Measurements from ENCODE around the gene ARID3C. TPM values are rescaled to one million over a fixed set of nuclear protein-coding genes. Genes with fewer than 3 reads are reported as not detected.

The ARID3C gene
- total and polyA plus RNA-seq, 2 donors, result 0.07 to 0.09 TPM

DNA sequence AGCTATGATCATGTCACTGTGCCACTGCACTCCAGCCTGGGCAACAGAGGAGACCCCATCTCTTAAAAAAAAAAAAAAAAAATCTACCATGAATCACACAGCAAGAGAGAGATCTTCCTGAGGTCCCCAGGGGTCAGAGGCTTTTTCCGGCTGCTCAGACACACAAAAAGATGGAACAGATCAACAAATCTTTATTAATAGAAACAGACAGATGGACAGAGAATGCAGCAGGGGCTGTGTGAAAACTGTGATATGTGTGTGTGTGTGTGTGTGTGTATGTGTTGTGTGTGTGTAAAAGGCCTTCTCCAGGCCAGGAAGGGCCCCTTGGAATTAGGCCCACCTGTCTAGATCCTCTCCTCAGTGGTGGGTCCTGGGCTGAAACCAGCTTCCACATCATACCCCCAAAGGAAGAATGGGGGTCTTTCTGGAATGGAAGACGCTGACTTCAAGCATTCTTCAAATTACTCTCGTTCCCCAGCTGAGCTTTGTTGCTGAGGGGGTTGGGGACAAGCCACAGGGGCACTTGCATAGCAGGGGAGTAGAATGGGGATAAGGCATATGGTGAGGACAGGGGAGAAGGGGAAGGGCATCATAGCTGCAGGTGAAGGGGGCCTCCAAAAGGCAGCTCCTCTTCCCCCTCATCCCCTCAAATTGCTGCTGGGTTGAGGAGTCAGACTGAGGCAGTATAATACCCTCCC lies 5.8 kb upstream of the ARID3C start:
- Histone ChIP-seq H3K36me3 (ENCODE audit: control insufficient read depth in 2 of 2, insufficient read depth in 2 of 2, low read length in 1 of 2) (peaks cover 8 to 9% of the 10 kb centered on the region in 2 donors), H3K4me3 (ENCODE audit: low read length in 2 of 2) (no peak overlapping the region), H3K4me1 (ENCODE audit: control insufficient read depth in 2 of 2, insufficient read depth in 2 of 2, low read length in 2 of 2) (peaks cover 14 to 24% of the 10 kb centered on the region in 2 donors), H3K27ac (ENCODE audit: low read depth in 1 of 2, low read length in 1 of 2) (no peak overlapping the region), H3K27me3 (ENCODE audit: control insufficient read depth in 2 of 2, insufficient read depth in 1 of 2, low read length in 1 of 2) (peaks cover 10 to 22% of the 10 kb centered on the region in 2 donors), H3K9me3 (ENCODE audit: control insufficient read depth in 2 of 2, insufficient read depth in 1 of 2, low read length in 1 of 2) (peaks cover 0 to 3% of the 10 kb centered on the region in 2 donors)
- 97% methylated on average over 3 of the region's 3 CpGs for WGBS
- DNase-seq (ENCODE audit: low read depth in 6 of 9, low spot score in 9 of 9), result no peak

DNA sequence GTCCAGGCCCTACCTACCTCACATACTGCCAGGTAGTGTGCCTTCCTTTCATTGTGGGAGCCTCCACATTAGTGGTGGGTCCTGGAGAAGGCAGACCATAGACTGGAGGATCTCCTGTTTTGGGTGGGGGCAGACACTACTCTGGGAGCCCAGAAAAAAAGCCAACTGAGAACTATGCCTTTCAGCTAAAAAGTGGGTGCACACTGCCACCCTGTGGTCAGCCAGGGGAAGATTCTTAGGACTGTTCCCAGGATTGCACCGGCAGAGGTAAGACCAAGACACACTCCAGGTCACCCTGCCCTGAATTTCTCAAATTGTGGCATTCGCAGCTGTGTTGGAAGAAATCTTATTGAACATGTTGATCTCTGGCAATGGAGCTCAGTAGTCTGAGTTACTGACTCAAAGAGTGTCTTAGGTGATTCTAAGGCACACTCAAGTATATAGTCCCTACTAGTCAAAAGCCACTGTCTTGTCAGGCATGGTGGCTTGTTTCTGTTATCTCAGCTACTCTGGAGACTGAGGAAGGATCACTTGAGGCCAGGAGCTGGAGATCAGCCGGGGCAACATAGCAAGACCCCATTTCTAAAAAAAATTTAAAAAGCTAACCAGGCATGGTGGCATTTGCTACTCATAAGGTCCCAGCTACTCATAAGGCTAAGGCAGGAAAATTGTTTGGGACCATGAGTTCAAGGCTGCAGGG lies 5.1 kb upstream of the ARID3C start:
- peaks cover 8 to 9% of the 10 kb centered on the region in 2 donors for H3K36me3 ChIP-seq (ENCODE audit: control insufficient read depth in 2 of 2, insufficient read depth in 2 of 2, low read length in 1 of 2)
- peaks cover 17 to 29% of the 10 kb centered on the region in 2 donors for H3K27me3 ChIP-seq (ENCODE audit: control insufficient read depth in 2 of 2, insufficient read depth in 1 of 2, low read length in 1 of 2)
- peaks cover 0 to 3% of the 10 kb centered on the region in 2 donors for H3K9me3 ChIP-seq (ENCODE audit: control insufficient read depth in 2 of 2, insufficient read depth in 1 of 2, low read length in 1 of 2)
- no peak overlapping the region for H3K4me3 ChIP-seq (ENCODE audit: low read length in 2 of 2)
- peak in 7 of 9 donors; percentile 54 to 78 (median 62) for DNase-seq (ENCODE audit: low read depth in 6 of 9, low spot score in 9 of 9)
- 39% methylated on average over 3 of the region's 3 CpGs for WGBS
- peaks cover 14 to 24% of the 10 kb centered on the region in 2 donors for H3K4me1 ChIP-seq (ENCODE audit: control insufficient read depth in 2 of 2, insufficient read depth in 2 of 2, low read length in 2 of 2)
- no peak overlapping the region for H3K27ac ChIP-seq (ENCODE audit: low read depth in 1 of 2, low read length in 1 of 2)

DNA sequence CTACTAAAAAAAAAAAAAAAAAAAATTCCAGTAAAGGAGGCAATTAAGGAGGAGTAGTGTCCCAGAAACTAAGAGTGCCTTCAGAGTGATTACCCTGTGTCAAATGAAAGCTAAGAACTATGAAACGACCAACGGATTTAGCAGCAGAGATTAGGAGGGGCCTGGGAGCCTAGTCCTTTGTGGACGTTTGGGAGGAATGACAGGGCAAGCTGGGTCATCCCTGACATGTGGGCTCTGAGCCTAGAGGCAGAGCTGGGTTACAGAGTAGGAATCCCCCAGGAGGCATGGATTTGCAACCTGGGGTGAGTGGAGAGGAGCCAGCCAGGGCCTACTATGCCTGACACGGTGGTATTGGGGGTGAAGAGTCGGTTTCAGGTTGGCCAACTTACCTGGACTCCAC lies 4.3 kb upstream of the ARID3C start:
- Histone ChIP-seq H3K27me3 (ENCODE audit: control insufficient read depth in 2 of 2, insufficient read depth in 1 of 2, low read length in 1 of 2) (peaks cover 25 to 36% of the 10 kb centered on the region in 2 donors), H3K9me3 (ENCODE audit: control insufficient read depth in 2 of 2, insufficient read depth in 1 of 2, low read length in 1 of 2) (peaks cover 0 to 3% of the 10 kb centered on the region in 2 donors), H3K36me3 (ENCODE audit: control insufficient read depth in 2 of 2, insufficient read depth in 2 of 2, low read length in 1 of 2) (peaks cover 8 to 9% of the 10 kb centered on the region in 2 donors), H3K27ac (ENCODE audit: low read depth in 1 of 2, low read length in 1 of 2) (no peak overlapping the region), H3K4me3 (ENCODE audit: low read length in 2 of 2) (no peak overlapping the region), H3K4me1 (ENCODE audit: control insufficient read depth in 2 of 2, insufficient read depth in 2 of 2, low read length in 2 of 2) (peaks cover 9 to 19% of the 10 kb centered on the region in 2 donors)
- WGBS, result 84% methylated on average over 5 of the region's 5 CpGs
- DNase-seq (ENCODE audit: low read depth in 6 of 9, low spot score in 9 of 9), result no peak

DNA sequence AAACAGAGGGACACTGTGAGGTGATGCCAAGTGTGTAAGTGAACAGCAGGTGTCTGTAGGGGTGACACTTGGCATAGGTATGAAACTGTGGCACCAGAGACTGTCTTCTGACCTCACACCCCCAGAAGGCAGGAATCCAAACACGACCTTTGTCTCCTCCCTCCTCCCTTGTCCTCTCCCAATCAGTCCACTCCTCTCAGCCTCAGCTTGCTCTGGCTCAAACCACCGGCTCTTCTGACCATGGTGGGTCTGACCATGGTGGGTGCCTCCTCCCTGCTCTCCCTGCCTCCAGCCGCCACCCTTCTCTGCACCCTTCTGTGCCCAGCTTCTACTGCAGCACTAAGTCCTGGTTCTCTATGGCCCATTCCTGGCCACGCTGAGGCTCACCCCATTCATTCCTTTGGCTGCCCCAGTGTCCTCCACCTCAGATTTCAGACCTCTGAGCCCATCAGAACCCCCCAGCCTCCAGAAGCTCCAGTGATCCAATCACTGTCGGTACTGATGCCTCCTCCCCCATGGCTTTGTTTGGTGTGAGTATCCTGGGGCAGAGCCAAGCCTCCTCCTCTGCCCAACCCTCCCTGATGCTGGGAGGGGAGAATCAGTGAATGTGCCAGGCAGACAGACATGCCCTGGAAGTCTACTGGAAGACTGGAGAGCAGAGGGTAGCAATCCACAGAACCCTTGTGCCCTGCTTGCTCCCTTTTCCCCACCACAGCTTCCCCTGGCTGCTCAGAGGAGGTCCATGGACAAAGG lies 1.7 kb upstream of the ARID3C start:
- peaks cover 0 to under 1% of the 10 kb centered on the region in 2 donors for H3K4me1 ChIP-seq (ENCODE audit: control insufficient read depth in 2 of 2, insufficient read depth in 2 of 2, low read length in 2 of 2)
- no peak overlapping the region for H3K27ac ChIP-seq (ENCODE audit: low read depth in 1 of 2, low read length in 1 of 2)
- peaks cover 51 to 62% of the 10 kb centered on the region in 2 donors for H3K27me3 ChIP-seq (ENCODE audit: control insufficient read depth in 2 of 2, insufficient read depth in 1 of 2, low read length in 1 of 2)
- peaks cover 5 to 8% of the 10 kb centered on the region in 2 donors for H3K36me3 ChIP-seq (ENCODE audit: control insufficient read depth in 2 of 2, insufficient read depth in 2 of 2, low read length in 1 of 2)
- WGBS, result 58% methylated on average over 5 of the region's 5 CpGs
- no peaks in the 10 kb centered on the region for H3K9me3 ChIP-seq (ENCODE audit: control insufficient read depth in 2 of 2, insufficient read depth in 1 of 2, low read length in 1 of 2)
- DNase-seq (ENCODE audit: low read depth in 6 of 9, low spot score in 9 of 9), result no peak
- no peak overlapping the region for H3K4me3 ChIP-seq (ENCODE audit: low read length in 2 of 2)

DNA sequence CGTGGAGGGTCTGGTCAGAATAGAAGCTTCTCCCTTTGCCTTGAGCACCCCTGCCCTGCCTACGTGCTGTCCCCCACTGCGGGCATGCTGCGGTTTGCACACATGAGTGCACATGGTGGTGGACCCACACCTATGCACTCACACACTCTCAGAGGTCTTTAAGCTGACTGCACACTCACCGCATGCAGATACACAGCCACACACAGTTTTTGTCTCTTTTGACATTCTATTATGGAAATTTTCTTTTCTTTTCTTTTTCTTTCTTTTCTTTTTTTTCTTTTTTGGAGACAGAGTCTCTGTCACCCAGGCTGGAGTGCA lies 584 bp upstream of the ARID3C start:
- 27% methylated on average over 5 of the region's 5 CpGs for WGBS
- H3K36me3 ChIP-seq (ENCODE audit: control insufficient read depth in 2 of 2, insufficient read depth in 2 of 2, low read length in 1 of 2), result no peaks in the 10 kb centered on the region
- H3K27me3 ChIP-seq (ENCODE audit: control insufficient read depth in 2 of 2, insufficient read depth in 1 of 2, low read length in 1 of 2), result peaks cover 60 to 73% of the 10 kb centered on the region in 2 donors
- DNase-seq (ENCODE audit: low read depth in 6 of 9, low spot score in 9 of 9), result no peak
- H3K9me3 ChIP-seq (ENCODE audit: control insufficient read depth in 2 of 2, insufficient read depth in 1 of 2, low read length in 1 of 2), result no peaks in the 10 kb centered on the region
- no peak overlapping the region for H3K27ac ChIP-seq (ENCODE audit: low read depth in 1 of 2, low read length in 1 of 2)
- H3K4me1 ChIP-seq (ENCODE audit: control insufficient read depth in 2 of 2, insufficient read depth in 2 of 2, low read length in 2 of 2), result no peaks in the 10 kb centered on the region
- no peak overlapping the region for H3K4me3 ChIP-seq (ENCODE audit: low read length in 2 of 2)

DNA sequence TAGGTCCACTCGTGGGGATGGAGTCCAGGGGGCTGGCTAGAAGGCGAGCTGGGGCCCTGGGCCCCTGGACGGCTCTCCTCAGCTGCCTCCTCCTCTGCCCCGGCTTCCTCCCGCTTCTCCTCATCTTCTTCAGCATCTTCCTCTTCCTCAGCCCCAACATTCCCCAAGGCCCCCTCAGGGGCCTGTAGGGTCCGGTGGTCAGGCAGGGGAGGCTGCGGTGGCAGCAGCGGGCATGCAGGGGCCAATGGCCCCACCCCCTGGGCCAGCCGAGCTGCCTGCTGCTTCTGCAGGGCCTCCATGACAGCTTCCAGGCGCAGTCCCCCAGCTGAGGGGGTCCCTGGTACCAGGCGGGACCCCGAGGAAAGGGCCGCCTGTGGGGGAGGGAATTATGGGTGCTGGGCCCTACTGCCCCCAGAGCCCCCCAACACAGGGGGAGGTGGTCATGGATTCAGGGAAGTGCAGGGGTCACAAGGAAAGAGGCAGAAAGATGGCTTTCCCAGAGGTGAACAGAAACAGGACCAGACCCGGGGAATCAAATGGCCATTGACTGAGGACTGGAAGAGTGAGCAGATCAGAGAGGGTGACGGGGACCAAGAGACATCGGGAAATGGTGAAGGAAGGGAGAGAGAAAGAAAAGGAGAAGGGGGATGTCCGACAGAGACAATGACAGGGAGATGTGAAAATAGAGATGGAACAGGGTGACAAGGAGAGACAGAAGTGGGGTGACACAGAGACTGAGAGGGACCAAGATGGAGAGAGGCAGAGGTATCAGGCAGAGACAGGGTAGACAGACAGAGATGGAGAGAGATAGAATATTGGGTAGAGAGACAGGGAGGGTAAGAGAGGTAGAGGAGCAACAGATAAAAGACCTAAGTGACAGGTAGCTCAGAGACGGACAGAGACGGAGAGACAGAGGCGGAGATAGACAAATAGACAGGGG lies 880 bp downstream of the ARID3C start:
- H3K36me3 ChIP-seq (ENCODE audit: control insufficient read depth in 2 of 2, insufficient read depth in 2 of 2, low read length in 1 of 2), result no peaks in the 10 kb centered on the region
- no peaks in the 10 kb centered on the region for H3K9me3 ChIP-seq (ENCODE audit: control insufficient read depth in 2 of 2, insufficient read depth in 1 of 2, low read length in 1 of 2)
- H3K4me1 ChIP-seq (ENCODE audit: control insufficient read depth in 2 of 2, insufficient read depth in 2 of 2, low read length in 2 of 2), result peaks cover 3% of the 10 kb centered on the region in 2 donors
- 41% methylated on average over 20 of the region's 20 CpGs for WGBS
- H3K4me3 ChIP-seq (ENCODE audit: low read length in 2 of 2), result no peak overlapping the region
- DNase-seq (ENCODE audit: low read depth in 6 of 9, low spot score in 9 of 9), result no peak
- H3K27me3 ChIP-seq (ENCODE audit: control insufficient read depth in 2 of 2, insufficient read depth in 1 of 2, low read length in 1 of 2), result peaks cover 74 to 88% of the 10 kb centered on the region in 2 donors
- no peak overlapping the region for H3K27ac ChIP-seq (ENCODE audit: low read depth in 1 of 2, low read length in 1 of 2)

DNA sequence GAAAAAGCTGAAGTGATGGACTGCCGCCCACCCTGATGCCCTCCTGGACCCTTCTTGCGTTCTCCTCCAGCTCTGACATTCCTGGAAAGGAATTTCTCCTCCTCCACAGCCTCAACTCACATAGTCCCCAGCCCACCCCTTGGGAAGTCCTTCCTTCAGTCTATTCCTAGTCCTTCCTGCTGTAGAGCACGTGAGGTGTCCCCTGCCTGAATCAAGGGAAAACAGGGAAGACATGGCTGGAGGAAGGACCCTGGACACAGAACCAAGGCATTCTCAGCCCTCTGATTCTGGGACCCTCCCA lies 3.7 kb downstream of the ARID3C start:
- Histone ChIP-seq H3K4me1 (ENCODE audit: control insufficient read depth in 2 of 2, insufficient read depth in 2 of 2, low read length in 2 of 2) (peaks cover 3 to 10% of the 10 kb centered on the region in 2 donors), H3K36me3 (ENCODE audit: control insufficient read depth in 2 of 2, insufficient read depth in 2 of 2, low read length in 1 of 2) (no peaks in the 10 kb centered on the region), H3K4me3 (ENCODE audit: low read length in 2 of 2) (no peak overlapping the region), H3K27ac (ENCODE audit: low read depth in 1 of 2, low read length in 1 of 2) (no peak overlapping the region), H3K27me3 (ENCODE audit: control insufficient read depth in 2 of 2, insufficient read depth in 1 of 2, low read length in 1 of 2) (peaks cover 86 to 92% of the 10 kb centered on the region in 2 donors), H3K9me3 (ENCODE audit: control insufficient read depth in 2 of 2, insufficient read depth in 1 of 2, low read length in 1 of 2) (no peaks in the 10 kb centered on the region)
- DNase-seq (ENCODE audit: low read depth in 6 of 9, low spot score in 9 of 9), result no peak
- WGBS, result 64% methylated on average over 3 of the region's 3 CpGs

DNA sequence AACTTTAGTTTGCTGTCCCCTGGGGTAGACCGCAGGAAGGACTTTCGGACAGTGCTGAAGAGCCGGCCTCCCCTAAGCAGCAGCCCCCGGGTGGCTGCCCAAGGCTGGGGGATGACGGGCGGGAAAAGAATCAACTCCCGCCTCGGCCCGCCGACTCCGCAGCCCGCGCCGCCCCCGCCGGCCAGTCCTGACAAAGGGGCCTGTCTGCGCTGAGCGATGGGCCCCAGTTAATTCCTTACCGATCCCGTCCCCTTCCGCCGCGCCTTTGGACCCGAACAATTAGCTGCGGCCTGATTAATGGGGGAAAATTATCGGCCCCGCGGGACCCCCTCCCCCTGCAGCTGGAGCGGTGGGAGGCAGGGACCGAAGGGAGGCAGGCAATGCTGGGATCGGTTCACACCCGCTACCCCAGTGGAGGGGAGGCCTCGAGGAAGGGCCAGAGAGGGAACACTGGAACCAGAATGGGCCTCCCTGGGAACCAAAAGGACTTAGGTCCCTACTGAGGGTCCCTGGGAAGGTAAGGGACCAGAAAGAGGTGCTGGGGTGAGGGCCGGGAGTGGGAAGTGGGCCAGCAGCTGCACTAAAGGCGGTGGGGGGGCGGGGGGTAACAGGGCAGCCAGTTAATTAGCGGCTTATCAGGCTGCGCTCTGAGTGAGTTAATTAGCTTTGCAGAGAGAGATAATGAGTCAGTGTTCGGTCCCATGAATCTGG lies 4.2 kb downstream of the ARID3C start:
- no peak for DNase-seq (ENCODE audit: low read depth in 6 of 9, low spot score in 9 of 9)
- Histone ChIP-seq H3K36me3 (ENCODE audit: control insufficient read depth in 2 of 2, insufficient read depth in 2 of 2, low read length in 1 of 2) (no peaks in the 10 kb centered on the region), H3K9me3 (ENCODE audit: control insufficient read depth in 2 of 2, insufficient read depth in 1 of 2, low read length in 1 of 2) (no peaks in the 10 kb centered on the region), H3K27me3 (ENCODE audit: control insufficient read depth in 2 of 2, insufficient read depth in 1 of 2, low read length in 1 of 2) (peaks cover 82 to 87% of the 10 kb centered on the region in 2 donors), H3K4me1 (ENCODE audit: control insufficient read depth in 2 of 2, insufficient read depth in 2 of 2, low read length in 2 of 2) (peaks cover 4 to 13% of the 10 kb centered on the region in 2 donors), H3K27ac (ENCODE audit: low read depth in 1 of 2, low read length in 1 of 2) (no peak overlapping the region), H3K4me3 (ENCODE audit: low read length in 2 of 2) (no peak overlapping the region)
- WGBS, result 17% methylated on average over 39 of the region's 39 CpGs

All from thymus (tissue), 11 donors.